Osteocyte (in vitro differentiated cells): ENCODE measurements around the gene ATP6V0D1. TPM values are rescaled to one million over a fixed set of nuclear protein-coding genes. Genes with fewer than 3 reads are reported as not detected.

Experiments
- DNase-seq: peaks from one replicate; pipeline ENCODE4 v3.0.0; 2021; ENCODE audit warnings: mixed read lengths; ENCODE audit not compliant: unreplicated experiment; ENCODE audit errors: extremely low spot score
- H3K27ac Mint-ChIP-seq: one replicate; pipeline ENCODE4 v1.8.0; 2021; ENCODE audit warnings: mild to moderate bottlenecking, mixed read lengths; ENCODE audit not compliant: unreplicated experiment
- H3K27me3 Mint-ChIP-seq: one replicate; pipeline ENCODE4 v1.8.0; 2021; ENCODE audit warnings: mixed read lengths; ENCODE audit not compliant: unreplicated experiment
- H3K36me3 Mint-ChIP-seq: one replicate; pipeline ENCODE4 v1.8.0; 2021; ENCODE audit warnings: mixed read lengths; ENCODE audit not compliant: unreplicated experiment
- H3K4me1 Mint-ChIP-seq: one replicate; pipeline ENCODE4 v1.8.0; 2021; ENCODE audit warnings: mixed read lengths; ENCODE audit not compliant: unreplicated experiment
- H3K4me3 Mint-ChIP-seq: one replicate; pipeline ENCODE4 v1.8.0; 2021; ENCODE audit warnings: mild to moderate bottlenecking, moderate library complexity, mixed read lengths; ENCODE audit not compliant: unreplicated experiment
- H3K9me3 Mint-ChIP-seq: one replicate; pipeline ENCODE4 v1.8.0; 2021; ENCODE audit warnings: mixed read lengths; ENCODE audit not compliant: unreplicated experiment
- CTCF ChIP-seq: fragments of 200-600 bp; sonication (generic); IDR thresholded peaks from 2 replicates; pipeline ENCODE4 v1.5.0; 2021; ENCODE audit warnings: antibody characterized with exemption, mild to moderate bottlenecking, moderate library complexity
- long read RNA-seq: library from polyadenylated mRNA; unstranded; transcript quantifications from one replicate; pipeline ENCODE4 v2.0.0, GENCODE V29; 2021
- total RNA-seq: library from RNA; stranded (reverse); gene quantifications from 2 replicates; pipeline ENCODE4 v1.2.1, GENCODE V29; 2021

Gene ATP6V0D1
- 112 and 116 TPM in 2 replicates for total RNA-seq
- long read RNA-seq, transcript ATP6V0D1-201 (8 exons, 1,716 nt) = major isoform, 144 of 159 reads
- long read RNA-seq, partial matches to known transcripts = 2 of 159 reads
- long read RNA-seq, other reads (novel, unspliced or antisense) = 11 of 159 reads

GRCh38 chr16:67480833-67481560 is at the start of gene ATP6V0D1:
Gene ATP6V0D1, minus strand, starts transcription at chr16:67481157. Its CDS starts 71 bp downstream, at chr16:67481086.
- Mint-ChIP-seq H3K4me3 (peak within 1 kb of the TSS; percentile 97), H3K9me3 (no peaks in the 10 kb centered on the region), H3K27ac (peak within 1 kb of the TSS; percentile 99), H3K4me1 (peaks cover 30% of the 10 kb centered on the region), H3K36me3 (peaks cover 4% of the 10 kb centered on the region), H3K27me3 (no peaks in the 10 kb centered on the region)
- DNase-seq = peak; percentile 100
- TF ChIP-seq CTCF = peak; percentile 90

- no peak for DNase-seq
- H3K36me3 Mint-ChIP-seq = no peaks in the 10 kb centered on the region
- H3K27me3 Mint-ChIP-seq = no peaks in the 10 kb centered on the region
- peak overlapping the region; percentile 94 for H3K27ac Mint-ChIP-seq
- no peaks in the 10 kb centered on the region for H3K9me3 Mint-ChIP-seq
- H3K4me3 Mint-ChIP-seq = peak overlapping the region; percentile 82
- H3K4me1 Mint-ChIP-seq = peaks cover 24% of the 10 kb centered on the region
- no peak for TF ChIP-seq CTCF
Observed at GRCh38 chr16:67530013-67530939, 49.3 kb upstream of the ATP6V0D1 start.

GRCh38 chr16:67529582-67530012 is 48.6 kb upstream of the ATP6V0D1 start:
- peak overlapping the region; percentile 82 for H3K4me3 Mint-ChIP-seq
- no peak for DNase-seq

GRCh38 chr16:67528870-67529581 is 48.1 kb upstream of the ATP6V0D1 start:
- H3K27me3 Mint-ChIP-seq = no peaks in the 10 kb centered on the region
- peaks cover 21% of the 10 kb centered on the region for H3K4me1 Mint-ChIP-seq
- DNase-seq = peak; percentile 91
- H3K4me3 Mint-ChIP-seq = peak overlapping the region; percentile 82
- no peaks in the 10 kb centered on the region for H3K9me3 Mint-ChIP-seq
- peak overlapping the region; percentile 94 for H3K27ac Mint-ChIP-seq
- TF ChIP-seq CTCF = no peak
- H3K36me3 Mint-ChIP-seq = no peaks in the 10 kb centered on the region

More at GRCh38 chr16:67529582-67530012, 48.6 kb upstream of the ATP6V0D1 start:
- no peaks in the 10 kb centered on the region for H3K9me3 Mint-ChIP-seq
- H3K4me1 Mint-ChIP-seq = peaks cover 21% of the 10 kb centered on the region
- H3K27ac Mint-ChIP-seq = peak overlapping the region; percentile 94
- no peaks in the 10 kb centered on the region for H3K36me3 Mint-ChIP-seq
- H3K27me3 Mint-ChIP-seq = no peaks in the 10 kb centered on the region
- no peak for TF ChIP-seq CTCF
